ENCODE measurements around the gene ST3GAL6.

DNA sequence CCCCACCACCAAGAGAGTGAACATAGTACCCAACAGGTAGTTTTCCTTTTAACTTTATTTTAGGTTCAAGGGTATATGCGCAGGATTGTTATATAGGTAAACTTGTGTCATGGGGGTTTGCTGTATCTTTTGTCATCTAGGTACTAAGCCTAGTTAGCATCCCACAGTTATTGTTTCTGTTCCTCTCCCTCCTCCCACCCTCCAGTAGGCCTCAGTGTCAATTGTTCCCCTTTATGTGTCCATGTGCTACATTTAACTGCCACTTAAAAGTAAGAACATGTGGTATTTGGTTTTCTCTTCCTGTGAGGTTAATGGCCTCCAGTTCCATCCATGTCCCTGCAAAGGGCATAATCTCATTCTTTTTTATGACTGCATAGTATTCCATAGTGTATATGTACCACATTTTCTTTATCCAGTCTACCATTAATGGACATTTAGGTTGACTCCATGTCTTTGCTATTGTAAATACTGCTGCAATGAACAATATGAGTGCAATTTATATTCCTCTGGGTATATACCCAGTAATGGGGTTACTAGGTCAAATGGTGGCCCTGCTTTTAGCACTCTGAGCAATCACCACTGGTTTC is 66.2 kb downstream of the ST3GAL6 start:
- TF ChIP-seq CTCF (conservative IDR thresholded peaks at IDR 0.05; ENCODE audit: low read depth, low read length) = no peak
- no peak for TF ChIP-seq RFX5 (IDR thresholded peaks at IDR 0.05; ENCODE audit: low read depth, low read length)
- TF ChIP-seq FOS (IDR thresholded peaks at IDR 0.05; ENCODE audit: low read depth, low read length) = no peak
- TF ChIP-seq POLR2A (IDR thresholded peaks at IDR 0.05; ENCODE audit: low read depth, low read length) = no peak
- no peak for TF ChIP-seq ELK1 (IDR thresholded peaks at IDR 0.05; ENCODE audit: borderline replicate concordance, low read depth, low read length)
- TF ChIP-seq SMC3 (IDR thresholded peaks at IDR 0.05; ENCODE audit: low read depth, low read length) = no peak
- no peak for TF ChIP-seq MAZ (IDR thresholded peaks at IDR 0.05; ENCODE audit: borderline replicate concordance, low read depth, low read length)
- TF ChIP-seq RAD21 (IDR thresholded peaks at IDR 0.05; ENCODE audit: low read length) = no peak
- TF ChIP-seq MXI1 (IDR thresholded peaks at IDR 0.05; ENCODE audit: borderline replicate concordance, low read depth, low read length) = no peak
- no peak for TF ChIP-seq CHD1 (IDR thresholded peaks at IDR 0.05; ENCODE audit: low read depth, low read length)

Data from IMR-90 (cell line).